Right lobe of liver (tissue), 6 donors: ENCODE measurements around the gene CEP43. TPM values are rescaled to one million over a fixed set of nuclear protein-coding genes. Genes with fewer than 3 reads are reported as not detected.
A peak's percentile ranks its signal among the peaks of the same experiment; 100 is the strongest.

ENCODE experiments used
- ATAC-seq, 4 donors: fragments of 200-7000 bp; cut with Tn5 transposase; one replicate each; pipeline ENCODE4 v1.9.1; 2020; ENCODE audit warnings: mild to moderate bottlenecking in 4 of 4, moderate library complexity in 4 of 4
- DNase-seq, 3 donors: peaks; one replicate each; pipeline ENCODE4 v3.0.0-alpha.2; 2020
- H3K27ac ChIP-seq, 3 donors: fragments of 200-600 bp; one replicate each; pipeline ENCODE4 v1.8.0; 2022
- H3K27me3 ChIP-seq, 2 donors: fragments of 200-600 bp; one replicate each; pipeline ENCODE4 v1.8.0; 2022
- H3K36me3 ChIP-seq, 4 donors: fragments of 200-600 bp; sonication (generic) in 1 of 4; one replicate each; pipeline versions ENCODE4 v1.5.1 to v1.8.0; 2017 to 2022; ENCODE audit warnings: control low read depth in 1 of 4
- H3K4me1 ChIP-seq, 4 donors: fragments of 200-600 bp; sonication (generic) in 1 of 4; one replicate each; pipeline versions ENCODE4 v1.5.1 to v1.8.0; 2017 to 2022; ENCODE audit warnings: control low read depth in 1 of 4
- H3K4me3 ChIP-seq, 3 donors: fragments of 200-600 bp; one replicate each; pipeline ENCODE4 v1.8.0; 2022
- H3K9me3 ChIP-seq, 4 donors: fragments of 200-600 bp; sonication (generic) in 1 of 4; one replicate each; pipeline versions ENCODE4 v1.5.1 to v1.8.0; 2017 to 2022; ENCODE audit warnings: control low read depth in 1 of 4
- CTCF ChIP-seq, 4 donors: fragments of 200-600 bp in 3 of 4; fragments of 450-650 bp in 1 of 4; IDR thresholded peaks; one replicate each; pipeline versions ENCODE4 v1.5.1 to v1.8.0; 2016 to 2022; ENCODE audit warnings: antibody characterized with exemption in 4 of 4, mild to moderate bottlenecking in 2 of 4
- POLR2A ChIP-seq: fragments of 450-650 bp; IDR thresholded peaks from one replicate; pipeline ENCODE4 v1.6.1; 2017; ENCODE audit warnings: antibody characterized with exemption, mild to moderate bottlenecking
- WGBS: methylation state at CpG from one replicate; pipeline ENCODE4 v1.1.6; 2018; ENCODE audit warnings: low coverage, low lambda C conversion rate; ENCODE audit not compliant: insufficient coverage; ENCODE audit errors: missing lambda C conversion rate; 5-methylcytosine and 5-hydroxymethylcytosine counted together
- intact Hi-C, 2 donors: fragments of 100-400 bp; cut with DNase I; formaldehyde crosslinking; loops; one replicate each; pipeline versions ENCODE4 v1.11.2 to v1.14.1; 2022
- total RNA-seq, 6 experiments: library from RNA; depleted of rRNA in 2 of 6; stranded (reverse); fragments of >200 nt in 2 of 6; fragmentation: NEBNext Ultra II Directional in 3 of 6; extraction: Animal tissue kit (Norgen Biotek cat#: 25700) in 3 of 6; gene quantifications; one replicate each; pipeline versions ENCODE4 v1.1.0 to v1.2.4, GENCODE V29; 2016 to 2023
- donor health status: DM: no; HTN: yes; CAD: no.
- donor health status: DM: no; HTN: no; CAD: no.
- donor health status: DM: no; HTN: no; CAD: no.
- donor health status: DM: no; HTN: yes; CAD: no.
- donor health status: DM: no; HTN: yes; CAD: no.

Gene CEP43
- total RNA-seq, 6 experiments from 2014 or later: 11.7 to 23.5 (median 19.7) TPM

DNA sequence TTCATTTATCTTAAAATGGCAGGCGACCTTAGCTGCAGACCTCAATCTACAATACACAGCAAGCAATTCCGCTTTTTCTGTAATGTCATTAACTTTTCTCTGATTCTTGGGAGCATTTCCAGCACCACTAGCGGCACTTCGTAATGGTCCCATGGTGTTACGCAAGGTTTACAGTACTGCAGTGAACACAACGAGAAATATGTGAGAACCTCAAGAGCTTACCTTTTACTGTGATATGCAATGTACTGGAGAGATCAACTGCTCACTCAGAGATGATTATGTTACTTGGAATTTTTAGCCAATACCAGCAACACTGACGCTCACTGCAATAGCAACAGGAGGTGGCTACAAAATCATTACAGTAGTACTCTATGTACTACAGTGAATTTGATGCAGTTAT, 2.8 kb upstream of the CEP43 start:
- Histone ChIP-seq H3K4me3 (no peak overlapping the region), H3K36me3 (no peaks in the 10 kb centered on the region), H3K4me1 (peaks cover 0 to 34% (median 14%) of the 10 kb centered on the region in 4 donors), H3K27ac (peak overlapping the region in 1 of 3 donors; percentile 50), H3K27me3 (no peaks in the 10 kb centered on the region), H3K9me3 (no peaks in the 10 kb centered on the region)
- ATAC-seq (peak in 1 of 4 donors; percentile 4), DNase-seq (no peak)
- WGBS: 21% methylated on average over 7 of the region's 7 CpGs
- no peak for TF ChIP-seq POLR2A
- no peak for TF ChIP-seq CTCF (IDR thresholded peaks at IDR 0.05)
- intact Hi-C loops: no loop called here

- peak; percentile 4 to 44 (median 39) for ATAC-seq
- 35% methylated on average over 3 of the region's 3 CpGs for WGBS
- H3K4me3 ChIP-seq: peak overlapping the region in 2 of 3 donors; percentile 98 to 99
Observed at GRCh38 chr6:166997348-166997747, 1.8 kb upstream of the CEP43 start.

DNA sequence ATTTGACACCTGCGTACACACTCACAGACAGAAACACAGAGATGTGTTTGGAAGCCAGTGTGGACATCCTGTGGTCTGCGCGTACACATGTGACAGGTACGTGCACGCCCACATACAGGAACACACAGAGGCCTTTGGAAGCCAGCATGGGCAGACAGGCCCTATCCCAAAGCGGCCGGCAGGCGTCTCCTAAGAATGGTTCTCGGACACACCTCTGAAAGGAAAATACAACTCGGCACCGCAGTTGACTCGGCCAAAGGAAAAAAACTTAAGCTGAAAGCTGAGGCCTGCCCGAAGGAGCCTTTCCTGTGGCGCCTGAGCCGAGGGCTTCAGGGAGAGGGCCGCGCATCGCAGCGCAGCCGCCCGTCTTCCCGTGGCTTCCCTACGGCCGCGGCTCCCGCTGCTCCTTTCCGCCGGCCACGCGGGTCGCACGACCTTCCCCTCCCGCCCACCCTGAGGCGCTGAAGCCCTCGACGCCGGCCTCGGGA, 1.4 kb upstream of the CEP43 start:
- no peaks in the 10 kb centered on the region for H3K27me3 ChIP-seq
- H3K36me3 ChIP-seq: no peaks in the 10 kb centered on the region
- H3K4me1 ChIP-seq: peaks cover 0 to 34% (median 14%) of the 10 kb centered on the region in 4 donors
- WGBS: 11% methylated on average over 11 of the region's 38 CpGs
- intact Hi-C loops: no loop called here
- H3K27ac ChIP-seq: peak overlapping the region; percentile 48 to 63 (median 50)
- DNase-seq (peak; percentile 69 to 79 (median 76)), ATAC-seq (peak; percentile 22 to 55 (median 48))
- peak overlapping the region; percentile 98 to 99 (median 99) for H3K4me3 ChIP-seq
- no peaks in the 10 kb centered on the region for H3K9me3 ChIP-seq
- TF ChIP-seq CTCF (IDR thresholded peaks at IDR 0.05) (peak; percentile 27 to 39 (median 36)), POLR2A (no peak)

More at GRCh38 chr6:166997348-166997747, 1.8 kb upstream of the CEP43 start:
- H3K4me1 ChIP-seq: peaks cover 0 to 34% (median 14%) of the 10 kb centered on the region in 4 donors
- DNase-seq: no peak
- H3K27ac ChIP-seq: peak overlapping the region in 2 of 3 donors; percentile 50 to 63
- intact Hi-C loops: no loop called here
- no peaks in the 10 kb centered on the region for H3K27me3 ChIP-seq
- no peaks in the 10 kb centered on the region for H3K9me3 ChIP-seq
- TF ChIP-seq POLR2A: no peak
- no peak for TF ChIP-seq CTCF (IDR thresholded peaks at IDR 0.05)
- H3K36me3 ChIP-seq: no peaks in the 10 kb centered on the region

DNA sequence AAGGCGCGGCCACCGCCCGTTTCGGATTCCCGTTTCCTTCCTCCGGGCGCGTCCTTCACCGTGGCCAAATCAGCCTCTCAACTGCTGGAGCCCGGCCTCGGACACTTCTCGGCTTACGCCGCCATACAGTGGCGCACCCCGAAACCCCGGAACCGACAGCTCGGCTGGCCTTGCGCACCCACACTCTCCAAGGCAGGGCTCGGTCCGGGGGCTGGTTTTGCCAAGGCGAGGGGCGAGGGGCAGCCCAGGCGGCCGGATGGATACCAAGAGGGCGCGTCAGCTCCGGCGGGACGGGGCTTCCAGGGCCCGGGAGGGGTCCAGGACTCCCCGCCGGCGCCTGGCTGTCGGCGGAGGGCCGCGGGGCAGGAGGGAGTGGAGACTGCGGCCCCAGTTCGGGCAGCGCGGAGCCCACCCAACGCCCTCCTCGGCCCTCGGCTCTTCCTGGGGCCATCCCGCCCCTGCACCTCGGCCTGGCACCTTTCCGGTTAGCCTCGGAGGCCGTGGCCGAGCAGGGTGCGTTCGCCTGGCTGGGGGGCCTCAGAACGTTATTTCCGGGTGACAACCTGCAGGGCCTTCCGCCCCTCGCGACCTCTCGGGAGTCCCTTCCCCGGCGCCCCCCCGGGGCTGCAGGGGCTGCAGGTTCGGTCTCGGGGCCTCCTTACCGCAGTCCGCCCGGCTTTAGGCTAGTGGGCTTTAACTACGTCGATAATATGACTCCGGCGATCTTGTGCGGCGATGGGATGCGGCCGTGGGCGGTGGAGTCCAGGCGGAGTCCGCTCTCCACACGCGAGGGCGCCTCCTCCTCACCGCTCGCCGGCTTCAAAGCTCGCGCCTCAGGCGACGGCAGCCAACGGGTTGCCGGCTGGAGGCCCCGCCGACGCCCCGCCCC, 697 bp upstream of the CEP43 start:
- peaks cover 0 to 39% (median 14%) of the 10 kb centered on the region in 4 donors for H3K4me1 ChIP-seq
- peak overlapping the region; percentile 48 to 63 (median 50) for H3K27ac ChIP-seq
- H3K27me3 ChIP-seq: no peaks in the 10 kb centered on the region
- no peak for TF ChIP-seq POLR2A
- TF ChIP-seq CTCF (IDR thresholded peaks at IDR 0.05): no peak
- ATAC-seq (peak in 1 of 4 donors; percentile 0), DNase-seq (peak; percentile 47 to 70 (median 59))
- H3K9me3 ChIP-seq: no peaks in the 10 kb centered on the region
- H3K4me3 ChIP-seq: peak overlapping the region; percentile 98 to 99 (median 99)
- intact Hi-C loops: no loop called here
- 0% methylated on average over 9 of the region's 96 CpGs for WGBS
- H3K36me3 ChIP-seq: no peaks in the 10 kb centered on the region
